GM18505 (cell line): Measurements from ENCODE around the gene AMBRA1.

Source experiments
- ATAC-seq: cut with Tn5 transposase; IDR thresholded peaks from one replicate; pipeline ENCODE4 v1.9.1; 2021; ENCODE audit not compliant: unreplicated experiment
- POLR2A ChIP-seq: IDR thresholded peaks from 4 replicates; pipeline ENCODE4 v1.6.1; 2011; ENCODE audit warnings: borderline replicate concordance; ENCODE audit not compliant: insufficient read depth, insufficient read length; ENCODE audit errors: extremely low read depth

Gene AMBRA1, protein sequence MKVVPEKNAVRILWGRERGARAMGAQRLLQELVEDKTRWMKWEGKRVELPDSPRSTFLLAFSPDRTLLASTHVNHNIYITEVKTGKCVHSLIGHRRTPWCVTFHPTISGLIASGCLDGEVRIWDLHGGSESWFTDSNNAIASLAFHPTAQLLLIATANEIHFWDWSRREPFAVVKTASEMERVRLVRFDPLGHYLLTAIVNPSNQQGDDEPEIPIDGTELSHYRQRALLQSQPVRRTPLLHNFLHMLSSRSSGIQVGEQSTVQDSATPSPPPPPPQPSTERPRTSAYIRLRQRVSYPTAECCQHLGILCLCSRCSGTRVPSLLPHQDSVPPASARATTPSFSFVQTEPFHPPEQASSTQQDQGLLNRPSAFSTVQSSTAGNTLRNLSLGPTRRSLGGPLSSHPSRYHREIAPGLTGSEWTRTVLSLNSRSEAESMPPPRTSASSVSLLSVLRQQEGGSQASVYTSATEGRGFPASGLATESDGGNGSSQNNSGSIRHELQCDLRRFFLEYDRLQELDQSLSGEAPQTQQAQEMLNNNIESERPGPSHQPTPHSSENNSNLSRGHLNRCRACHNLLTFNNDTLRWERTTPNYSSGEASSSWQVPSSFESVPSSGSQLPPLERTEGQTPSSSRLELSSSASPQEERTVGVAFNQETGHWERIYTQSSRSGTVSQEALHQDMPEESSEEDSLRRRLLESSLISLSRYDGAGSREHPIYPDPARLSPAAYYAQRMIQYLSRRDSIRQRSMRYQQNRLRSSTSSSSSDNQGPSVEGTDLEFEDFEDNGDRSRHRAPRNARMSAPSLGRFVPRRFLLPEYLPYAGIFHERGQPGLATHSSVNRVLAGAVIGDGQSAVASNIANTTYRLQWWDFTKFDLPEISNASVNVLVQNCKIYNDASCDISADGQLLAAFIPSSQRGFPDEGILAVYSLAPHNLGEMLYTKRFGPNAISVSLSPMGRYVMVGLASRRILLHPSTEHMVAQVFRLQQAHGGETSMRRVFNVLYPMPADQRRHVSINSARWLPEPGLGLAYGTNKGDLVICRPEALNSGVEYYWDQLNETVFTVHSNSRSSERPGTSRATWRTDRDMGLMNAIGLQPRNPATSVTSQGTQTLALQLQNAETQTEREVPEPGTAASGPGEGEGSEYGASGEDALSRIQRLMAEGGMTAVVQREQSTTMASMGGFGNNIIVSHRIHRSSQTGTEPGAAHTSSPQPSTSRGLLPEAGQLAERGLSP (N-terminal part only)

DNA sequence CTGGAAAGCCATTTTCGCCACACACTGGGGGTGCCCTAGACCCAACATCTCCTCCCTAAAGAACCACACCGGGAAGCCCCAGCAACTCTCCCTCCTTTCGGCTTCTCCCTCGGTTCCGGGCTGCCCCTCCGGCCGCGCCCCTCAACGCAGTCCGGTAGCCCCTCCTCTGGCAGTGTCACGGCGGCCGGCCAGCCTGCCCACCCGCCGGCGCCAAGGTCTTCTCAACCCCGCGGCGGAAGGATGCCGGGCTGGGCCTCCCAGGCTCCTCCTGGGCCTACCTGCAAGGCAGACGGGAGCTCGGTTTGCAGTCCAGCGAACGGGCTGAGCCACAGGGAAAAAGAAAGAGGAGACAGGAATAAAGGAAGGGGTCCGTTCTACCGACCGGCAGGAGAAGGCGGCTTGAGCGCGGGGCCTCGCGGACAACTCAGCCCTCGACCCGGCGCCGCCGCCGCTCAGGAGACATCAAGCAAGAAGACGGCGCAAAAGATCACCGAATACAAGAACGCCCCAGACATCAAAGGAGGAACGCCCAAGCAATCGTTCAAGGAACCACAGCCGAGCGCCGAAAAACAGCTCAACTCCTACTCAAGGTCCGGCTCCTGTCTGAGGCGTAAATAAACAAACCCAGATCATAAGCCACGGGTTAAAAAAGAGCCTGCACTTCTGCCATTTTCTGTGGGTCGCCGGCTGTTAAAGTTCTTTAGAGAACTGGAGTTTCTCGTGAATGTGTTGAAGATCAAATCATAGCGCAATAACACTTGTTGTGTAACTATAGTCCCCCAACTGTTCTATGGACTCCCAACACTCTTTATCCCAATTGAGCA lies at the start of gene AMBRA1:
Gene AMBRA1 (minus strand): TSS at position 474 of the 824 bp plus-strand sequence. CDS start 45,643 bp downstream, outside the sequence.
- TF ChIP-seq POLR2A: peak; percentile 70
- peak; percentile 80 for ATAC-seq

DNA sequence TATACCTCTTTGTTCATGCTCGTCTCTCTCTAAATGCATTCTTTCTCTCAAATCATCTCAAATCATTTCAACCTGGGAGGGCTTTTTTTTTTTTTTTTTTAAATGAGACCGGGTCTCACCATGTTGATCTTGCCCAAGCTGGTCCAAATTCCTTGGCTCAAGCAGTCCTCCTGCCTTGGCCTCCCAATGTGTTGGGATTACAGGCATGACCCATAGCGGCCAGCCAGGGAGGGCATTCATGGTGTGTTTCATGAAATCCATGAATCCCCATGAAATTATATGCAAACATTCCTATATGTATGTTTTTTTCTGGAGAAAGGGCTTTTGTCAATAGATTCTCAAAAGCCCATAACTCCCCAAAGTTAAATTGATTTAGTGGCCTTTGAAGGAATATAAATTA lies 49.7 kb upstream of the AMBRA1 start:
- ATAC-seq: no peak

DNA sequence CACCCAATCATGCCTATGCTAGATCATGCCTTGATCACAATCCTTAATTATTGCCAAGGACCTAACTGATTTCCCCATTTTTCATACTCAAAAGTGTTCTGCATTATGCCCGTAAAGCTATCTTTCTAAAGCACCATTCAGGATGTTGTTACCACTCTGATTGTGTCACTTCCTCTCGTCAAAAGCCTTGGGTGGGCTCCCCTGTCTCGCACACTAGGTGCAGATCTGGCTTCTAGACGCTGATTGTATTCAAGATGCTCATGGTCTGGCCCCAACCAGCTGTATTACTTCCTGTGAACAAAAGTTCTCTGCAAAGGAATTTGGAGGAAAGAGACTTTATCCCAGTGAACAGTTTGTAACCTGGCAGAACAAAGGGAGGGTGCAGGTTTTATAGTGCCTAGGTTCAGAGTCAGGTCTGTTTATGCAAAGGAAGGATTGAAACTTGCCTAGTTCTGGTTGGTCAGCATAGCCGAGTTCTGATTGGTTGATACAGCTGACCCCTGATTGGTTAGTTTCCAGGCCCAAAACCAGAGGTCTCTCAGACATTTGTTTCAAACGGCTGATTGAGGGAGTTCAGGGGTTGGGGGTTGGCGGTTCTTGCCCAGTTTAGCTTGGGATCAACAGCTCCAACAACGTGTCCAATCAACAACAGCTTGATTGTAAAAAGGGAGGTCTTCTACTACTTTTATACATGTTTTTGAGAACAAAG lies 49.0 kb upstream of the AMBRA1 start:
- no peak for ATAC-seq

More for the DNA sequence above, 49.7 kb upstream of the AMBRA1 start:
- no peak for TF ChIP-seq POLR2A

DNA sequence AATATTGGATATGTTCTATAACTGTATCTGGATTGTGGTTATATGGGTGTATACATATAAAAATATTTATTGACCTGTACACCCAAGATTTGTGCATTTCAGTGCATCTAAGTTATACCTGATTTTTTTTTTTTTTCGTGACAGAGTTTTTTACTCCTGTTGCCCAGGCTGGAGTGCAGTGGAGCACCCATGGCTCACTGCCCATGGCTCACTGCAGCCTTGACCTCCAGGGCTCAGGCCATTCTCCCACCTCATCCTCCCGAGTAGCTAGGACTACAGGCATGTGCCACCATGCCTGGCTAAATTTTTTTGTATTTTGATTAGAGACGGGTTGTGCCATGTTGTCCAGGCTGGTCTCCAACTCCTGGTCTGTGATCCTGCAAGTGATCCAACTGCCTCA lies 47.8 kb upstream of the AMBRA1 start:
- no peak for TF ChIP-seq POLR2A
- no peak for ATAC-seq

More for the DNA sequence above, 49.0 kb upstream of the AMBRA1 start:
- no peak for TF ChIP-seq POLR2A

DNA sequence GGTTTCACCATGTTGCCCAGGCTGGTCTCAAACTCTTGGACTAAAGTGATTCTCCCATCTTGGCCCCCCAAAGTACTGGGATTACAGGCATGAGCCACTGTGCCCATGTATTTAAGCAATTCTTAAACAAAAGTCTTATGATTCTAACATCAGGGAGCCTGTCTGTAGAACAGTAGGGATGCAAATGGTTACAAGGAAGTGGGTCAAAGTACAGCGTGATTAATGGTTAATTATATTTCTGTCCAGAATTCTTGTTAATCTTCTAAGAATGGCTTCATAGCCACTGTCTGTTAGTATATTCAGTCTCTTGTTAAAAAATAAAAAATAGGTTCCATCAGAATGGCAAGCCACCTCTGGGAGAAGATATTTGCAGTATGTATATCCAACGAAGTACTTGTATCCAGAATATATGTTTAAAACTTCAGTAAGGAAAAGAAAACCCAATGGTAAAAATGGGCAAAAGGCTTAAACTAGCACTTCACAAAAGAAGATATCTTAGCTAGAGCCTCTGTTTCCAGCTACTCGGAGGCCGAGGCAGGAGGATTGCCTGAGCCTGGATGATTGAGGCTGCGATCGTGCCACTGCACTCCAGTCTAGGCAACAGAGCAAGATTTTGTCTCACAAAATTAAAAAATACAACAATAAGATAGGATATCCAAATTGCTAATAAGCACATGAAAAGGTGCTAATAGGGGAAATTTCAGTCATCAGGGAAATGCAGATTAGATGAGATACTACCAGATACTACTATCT lies 46.4 kb upstream of the AMBRA1 start:
- no peak for TF ChIP-seq POLR2A
- ATAC-seq: no peak

DNA sequence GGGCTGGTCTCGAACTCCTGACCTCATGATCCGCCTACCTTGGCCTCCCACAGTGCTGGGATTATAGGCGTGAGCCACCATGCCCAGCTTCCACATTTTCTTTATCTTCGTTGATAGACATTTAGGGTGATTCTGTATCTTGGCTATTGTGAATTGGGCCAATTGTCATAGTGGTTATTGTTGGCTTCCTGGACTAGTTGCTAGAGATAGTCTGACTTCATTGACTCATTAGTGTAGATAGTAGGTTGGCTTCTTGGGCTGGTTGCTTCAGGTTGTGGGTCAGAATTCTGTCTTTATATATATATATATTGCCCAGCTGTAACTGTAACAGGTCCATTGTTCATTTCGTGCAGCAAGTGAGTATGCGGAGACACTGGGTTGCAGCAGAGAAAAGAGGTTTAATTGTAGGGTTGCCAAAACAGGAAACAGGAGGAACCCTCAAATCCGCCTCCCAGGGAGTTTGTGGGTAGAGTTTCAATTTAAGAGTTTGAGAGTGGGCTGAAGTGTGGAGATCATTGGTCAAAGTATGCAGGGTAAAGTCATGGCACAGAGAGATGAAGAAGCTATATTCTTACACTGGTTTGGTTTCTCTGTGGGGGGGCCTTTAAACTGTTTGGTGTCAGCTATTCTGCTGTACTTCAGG lies 45.5 kb upstream of the AMBRA1 start:
- no peak for TF ChIP-seq POLR2A

DNA sequence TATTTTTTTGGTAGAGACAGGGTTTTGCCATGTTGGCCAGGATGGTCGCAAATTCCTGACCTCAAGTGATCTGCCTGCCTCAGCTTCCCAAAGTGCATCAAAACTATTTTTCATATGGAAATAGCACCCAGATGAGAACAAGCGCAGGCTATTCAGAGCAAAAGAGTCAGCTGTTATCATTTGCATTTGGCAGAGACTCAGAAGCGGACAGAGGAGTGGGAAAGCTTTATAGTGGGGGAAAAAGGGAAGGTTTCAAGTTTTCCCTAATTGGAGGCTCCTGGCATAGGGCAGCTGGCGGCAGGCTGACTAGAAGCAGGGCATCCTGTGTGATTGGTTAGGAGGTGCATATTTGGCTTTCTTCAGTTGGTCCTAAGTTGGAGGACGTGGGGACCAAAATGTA lies 43.7 kb upstream of the AMBRA1 start:
- no peak for ATAC-seq
- TF ChIP-seq POLR2A: no peak

More for the DNA sequence above, 45.5 kb upstream of the AMBRA1 start:
- ATAC-seq: no peak

DNA sequence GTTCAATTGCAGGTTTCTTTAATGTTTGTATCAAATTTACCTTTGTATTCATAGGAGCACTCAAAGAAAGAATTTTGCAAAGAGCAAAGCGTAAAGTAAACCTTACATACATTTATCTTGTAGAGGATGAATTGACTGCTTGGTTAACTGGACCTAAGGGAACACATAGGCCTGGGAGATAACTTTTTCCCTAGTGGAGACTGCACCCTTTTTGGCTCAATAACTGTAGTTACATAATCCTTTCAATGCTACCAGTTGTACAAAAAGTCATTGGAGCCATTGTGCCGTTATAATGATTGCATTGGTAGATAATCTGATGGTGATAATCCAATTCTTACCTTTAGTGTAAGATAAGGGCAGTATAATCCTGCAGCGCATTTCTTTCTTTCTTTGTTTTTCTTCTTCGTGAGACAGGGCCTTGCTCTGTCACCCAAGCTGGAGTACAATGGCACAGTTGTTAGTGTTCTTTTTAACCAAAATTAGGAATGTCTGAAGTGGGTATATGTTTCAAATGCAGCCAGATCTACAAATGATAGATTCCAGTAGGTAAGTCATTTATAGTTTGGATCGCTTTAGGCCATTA lies 41.8 kb upstream of the AMBRA1 start:
- no peak for TF ChIP-seq POLR2A
- ATAC-seq: no peak

DNA sequence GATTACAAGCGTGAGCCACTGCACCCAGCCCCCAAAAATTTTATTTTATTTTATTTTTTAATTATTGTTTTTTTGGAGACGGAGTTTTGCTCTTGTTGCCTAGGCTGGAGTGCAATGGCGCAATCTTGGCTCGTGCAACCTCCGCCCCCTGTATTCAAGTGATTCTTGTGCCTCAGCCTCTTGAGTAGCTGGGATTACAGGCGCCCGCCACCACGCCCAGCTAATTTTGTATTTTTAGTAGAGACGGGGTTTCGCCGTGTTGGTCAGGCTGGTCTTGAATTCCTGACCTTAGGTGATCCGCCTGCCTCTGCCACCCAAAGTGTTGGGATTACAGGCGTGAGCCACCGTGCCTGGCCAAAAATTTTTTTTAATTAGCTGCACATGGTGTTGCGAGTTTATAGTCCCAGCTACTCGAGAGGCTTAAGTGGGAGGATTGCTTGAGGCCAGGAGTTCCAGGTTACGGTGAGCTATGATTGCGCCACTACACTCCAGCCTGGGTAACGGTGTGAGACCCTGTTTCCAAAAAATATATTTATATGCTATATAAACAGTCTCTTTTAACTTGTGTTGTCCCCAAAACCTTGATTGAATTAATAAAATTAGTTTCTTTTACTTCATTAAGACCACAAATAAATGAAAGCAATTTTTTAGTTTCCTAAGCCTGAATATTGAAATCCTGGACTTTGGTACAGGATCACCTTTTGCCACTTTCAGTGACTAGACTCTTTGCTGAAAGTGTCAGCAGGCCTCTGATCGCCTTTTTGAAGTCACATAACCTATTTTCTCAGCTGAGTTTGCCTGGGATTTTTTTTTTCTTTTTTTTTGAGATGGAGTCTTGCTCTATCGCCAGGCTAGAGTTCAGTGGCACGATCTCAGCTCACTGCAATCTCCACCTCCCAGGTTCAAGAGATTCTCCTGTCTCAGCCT lies 39.7 kb upstream of the AMBRA1 start:
- no peak for TF ChIP-seq POLR2A
- ATAC-seq: no peak

DNA sequence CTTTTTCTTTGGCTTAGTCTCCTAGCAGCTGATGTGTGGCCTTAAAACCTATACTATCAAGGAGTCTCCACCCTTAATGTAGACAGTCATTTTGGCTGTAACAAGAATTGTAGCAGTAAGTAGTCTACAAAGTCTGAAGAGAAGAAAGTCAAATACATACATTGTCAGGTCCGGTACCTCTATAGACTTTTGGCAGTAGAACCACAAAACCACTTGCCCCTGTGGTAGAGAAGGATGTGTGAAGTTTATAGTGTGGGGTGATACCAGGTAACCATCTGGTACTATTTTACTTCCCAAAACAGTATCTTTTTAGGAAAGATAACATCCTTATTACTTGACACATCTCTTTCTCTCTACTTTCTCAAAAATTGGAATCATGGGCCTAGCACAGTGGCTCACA lies 38.7 kb upstream of the AMBRA1 start:
- no peak for TF ChIP-seq POLR2A
- ATAC-seq: no peak

DNA sequence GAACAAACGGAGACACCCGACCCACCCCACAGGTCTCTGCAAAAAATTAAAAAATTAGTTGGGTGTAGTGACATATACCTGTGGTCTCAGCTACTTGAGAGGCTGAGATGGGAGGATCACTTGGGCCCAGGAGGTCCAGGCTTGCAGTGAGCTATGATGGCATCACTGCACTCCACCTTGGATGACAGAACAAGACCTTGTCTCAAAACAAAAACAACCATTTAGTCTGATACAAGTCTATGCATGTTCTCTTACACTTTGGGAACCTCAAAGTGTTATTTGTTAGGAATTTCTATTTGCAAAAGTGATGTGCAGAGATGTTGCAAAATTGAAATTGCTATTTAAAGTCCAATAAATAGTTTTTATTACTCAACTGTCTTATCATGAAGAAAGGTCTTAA lies 37.9 kb upstream of the AMBRA1 start:
- no peak for TF ChIP-seq POLR2A
- no peak for ATAC-seq
